Endothelial cell of umbilical vein (primary cell): ENCODE results near the gene CD93. TPM values are rescaled to one million over a fixed set of nuclear protein-coding genes. Genes with fewer than 3 reads are reported as not detected.

ENCODE experiments used
- BruUV-seq: library from RNA; stranded (reverse); fragments of 400-500 nt; replicated peaks from 2 replicates; lab custom pipeline; 2021; lab: Mats Ljungman, UMichigan
- CTCF ChIA-PET: fragments of 300-600, 350-600 bp; sonication (Branson Sonifier 250); formaldehyde crosslinking; loops from one replicate; lab custom pipeline; 2021; ENCODE audit warnings: antibody characterized with exemption, inconsistent platforms; lab: Charles Lee
- POLR2A ChIA-PET: fragments of 300-600, 350-600 bp; sonication (Branson Sonifier 250); formaldehyde crosslinking; loops from one replicate; lab custom pipeline; 2021; ENCODE audit warnings: antibody characterized with exemption, inconsistent platforms; lab: Charles Lee
- DNase-seq: peaks from one replicate; pipeline ENCODE4 v3.0.0-alpha.2; 2011; ENCODE audit warnings: low read depth, low spot score
- FAIRE-seq: peaks from 2 replicates; lab custom pipeline; 2011; peaks lifted over from hg19 to GRCh38; lab: Jason Lieb, UNC
- H2AFZ ChIP-seq: 2 replicates; pipeline ENCODE4 v1.6.0; 2012; ENCODE audit warnings: low read depth, low read length, control low read depth, inconsistent platforms
- H3K27ac ChIP-seq: 2 replicates; pipeline ENCODE4 v1.5.1; 2011; ENCODE audit warnings: low read depth, mild to moderate bottlenecking, control low read depth, low read length, moderate library complexity; ENCODE audit not compliant: insufficient read depth
- H3K27me3 ChIP-seq, 2 experiments: 2 replicates each; pipeline versions ENCODE4 v1.6.0 to v1.6.1; 2011; ENCODE audit warnings: low read length in 2 of 2, mixed read lengths in 1 of 2; ENCODE audit not compliant: control insufficient read depth in 2 of 2, insufficient read depth in 2 of 2
- H3K36me3 ChIP-seq, 2 experiments: 2 replicates in 1 of 2; 3 replicates in 1 of 2; pipeline ENCODE4 v1.5.1; 2011; ENCODE audit warnings: low read length in 2 of 2, mild to moderate bottlenecking in 1 of 2, moderate library complexity in 1 of 2; ENCODE audit not compliant: control insufficient read depth in 2 of 2, insufficient read depth in 2 of 2; ENCODE audit errors: extremely low read depth in 1 of 2
- H3K4me1 ChIP-seq: 3 replicates; pipeline ENCODE4 v1.5.1; 2011; ENCODE audit warnings: mild to moderate bottlenecking, low read length; ENCODE audit not compliant: control insufficient read depth, insufficient read depth; ENCODE audit errors: extremely low read depth
- H3K4me2 ChIP-seq: 2 replicates; pipeline ENCODE4 v1.6.1; 2011; ENCODE audit warnings: low read length, control low read depth, mixed read lengths; ENCODE audit not compliant: insufficient read depth
- H3K4me3 ChIP-seq, 3 experiments: fragments of 200-600 bp in 1 of 3; sonication (generic), shearing (Covaris generic) in 1 of 3; replicated peaks in 1 of 3; 2 replicates each; pipeline ENCODE4 v1.5.1; 2011 to 2016; ENCODE audit warnings: control low read depth in 3 of 3, low read length in 3 of 3, mild to moderate bottlenecking in 2 of 3, inconsistent platforms in 1 of 3, low read depth in 1 of 3, moderate library complexity in 1 of 3; ENCODE audit not compliant: insufficient read depth in 1 of 3
- H3K79me2 ChIP-seq: 2 replicates; pipeline ENCODE4 v1.6.0; 2012; ENCODE audit warnings: low read length, inconsistent platforms; ENCODE audit not compliant: control insufficient read depth, insufficient read depth
- H3K9ac ChIP-seq: replicated peaks from 2 replicates; pipeline ENCODE3; 2011; ENCODE audit warnings: low read length, control low read depth; ENCODE audit not compliant: insufficient read depth; ENCODE audit errors: extremely low read depth
- H3K9me1 ChIP-seq: replicated peaks from 3 replicates; pipeline ENCODE4 v1.6.0; 2011; ENCODE audit warnings: mild to moderate bottlenecking, low read length; ENCODE audit not compliant: control insufficient read depth, insufficient read depth; ENCODE audit errors: extremely low read depth
- H3K9me3 ChIP-seq: replicated peaks from 2 replicates; pipeline ENCODE4 v1.5.1; 2012; ENCODE audit warnings: low read length, inconsistent platforms; ENCODE audit not compliant: control insufficient read depth, insufficient read depth
- H4K20me1 ChIP-seq: replicated peaks from 2 replicates; pipeline ENCODE3; 2011; ENCODE audit warnings: mild to moderate bottlenecking, low read length; ENCODE audit not compliant: control insufficient read depth, insufficient read depth; ENCODE audit errors: extremely low read depth
- EZH2 ChIP-seq: IDR thresholded peaks from 2 replicates; pipeline ENCODE4 v1.6.1; 2012; ENCODE audit warnings: borderline replicate concordance, low read depth, mild to moderate bottlenecking, moderate library complexity, low read length, inconsistent platforms; ENCODE audit not compliant: severe bottlenecking
- FOS ChIP-seq: IDR thresholded peaks from 2 replicates; pipeline ENCODE4 v1.6.1; 2011; ENCODE audit warnings: mild to moderate bottlenecking, low read length, moderate library complexity, borderline replicate concordance; ENCODE audit not compliant: insufficient read depth
- GATA2 ChIP-seq: IDR thresholded peaks from 2 replicates; pipeline ENCODE4 v1.7.0; 2011; ENCODE audit warnings: low read depth, mild to moderate bottlenecking, moderate library complexity, mixed read lengths, low read length; ENCODE audit not compliant: insufficient read length, insufficient read depth
- JUN ChIP-seq: IDR thresholded peaks from 2 replicates; pipeline ENCODE4 v1.6.1; 2011; ENCODE audit warnings: borderline replicate concordance, low read depth; ENCODE audit not compliant: insufficient read length, insufficient read depth
- MYC ChIP-seq: IDR thresholded peaks from one replicate; pipeline ENCODE4 v1.6.1; 2011; ENCODE audit warnings: mild to moderate bottlenecking, low read depth, low read length
- POLR2A ChIP-seq: IDR thresholded peaks from 2 replicates; pipeline ENCODE4 v1.6.1; 2012; ENCODE audit warnings: low read depth, mild to moderate bottlenecking, control low read depth, low read length
- POLR2AphosphoS5 ChIP-seq: IDR thresholded peaks from 2 replicates; pipeline ENCODE4 v1.6.1; 2012; ENCODE audit warnings: low read depth, mild to moderate bottlenecking, control low read depth, low read length, moderate library complexity; ENCODE audit not compliant: insufficient read depth
- dilution Hi-C: fragments of 300-500 bp; cut with MboI; formaldehyde crosslinking; loops from one replicate; pipeline ENCODE4 v1.15.0; 2019; ENCODE audit warnings: low sequenced_read_pairs; ENCODE audit not compliant: extremely low pct_ligation_motif_present
- intact Hi-C: fragments of 100-400 bp; cut with micrococcal nuclease; formaldehyde crosslinking; loops from one replicate; pipeline ENCODE4 v1.10.0; 2022
- polyA plus RNA-seq, 4 experiments: library from polyadenylated mRNA; depleted of rRNA in 3 of 4; stranded (reverse) in 3 of 4; unstranded in 1 of 4; fragments of >200 nt; gene quantifications; 2 replicates each; pipeline versions ENCODE4 v1.2.1 to v1.2.3, GENCODE V29; 2011 to 2012; ENCODE audit warnings: missing spikeins in 1 of 4
- total RNA-seq: library from RNA; stranded (reverse); gene quantifications from 2 replicates; pipeline ENCODE4 v1.2.3, GENCODE V29; 2021
- TF ChIP-seq, protein P1 (sequence below): IDR thresholded peaks from 2 replicates; pipeline ENCODE4 v1.6.1; 2011; ENCODE audit not compliant: insufficient read depth, insufficient read length
- TF ChIP-seq, protein P2 (sequence below), 2 donors: IDR thresholded peaks; 1 replicate in 1 of 2; 2 replicates in 1 of 2; pipeline ENCODE4 v1.5.1; 2011; ENCODE audit warnings: low read length in 2 of 2, mild to moderate bottlenecking in 2 of 2, moderate library complexity in 2 of 2, control low read depth in 1 of 2, inconsistent platforms in 1 of 2, low read depth in 1 of 2; ENCODE audit not compliant: insufficient read depth in 1 of 2; ENCODE audit errors: extremely low read depth in 1 of 2

CD93 gene
- total and polyA plus RNA-seq, 2 donors (not counting 3 experiments of a cell fraction or from before 2014, with no cell fraction given): 180 to 413 TPM

DNA sequence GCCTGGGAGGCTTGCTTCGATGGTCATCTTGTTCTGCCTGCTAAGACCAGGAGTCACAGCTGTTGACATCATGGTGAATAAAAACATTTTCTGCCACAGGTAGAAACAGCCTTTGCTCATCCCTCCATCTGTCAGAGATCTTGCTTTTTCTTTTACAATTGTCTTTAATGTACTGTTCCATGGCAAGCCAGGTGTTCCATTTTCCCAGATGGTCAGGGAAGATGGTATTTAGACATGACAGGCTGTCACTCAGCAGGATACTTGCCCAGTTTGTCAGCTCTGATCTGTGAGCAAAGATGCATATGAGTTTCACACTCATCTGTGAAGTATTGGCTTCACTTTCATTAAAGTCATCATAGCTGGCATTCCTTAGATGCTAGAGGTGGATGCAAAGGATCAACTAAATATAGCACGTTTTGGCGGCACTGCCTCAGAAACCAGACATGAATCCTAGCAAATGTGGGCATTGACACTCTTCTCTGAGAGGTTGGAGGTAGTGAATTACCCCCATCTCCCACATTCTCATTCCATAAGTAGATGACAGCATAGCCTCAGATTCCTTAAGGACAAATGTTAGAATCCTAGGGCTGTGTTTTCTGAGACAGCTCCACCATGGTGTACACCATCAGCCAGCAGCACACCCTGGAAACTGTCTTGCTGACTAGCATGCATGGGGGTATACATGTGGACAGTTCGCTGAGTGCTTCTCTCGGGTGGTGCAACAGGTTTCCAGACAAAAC, 46.8 kb downstream of the CD93 start:
- ChIA-PET CTCF (interaction anchor here (1.7 kb wide), 1 partner anchor 12 kb away, joined by 4 read pairs; no protein-coding TSS in a partner anchor), POLR2A (no interaction called here)
- no peak overlapping the region for H3K27ac ChIP-seq
- DNase-seq: no peak
- FAIRE-seq: no peak
- H3K79me2 ChIP-seq: no peaks in the 10 kb centered on the region
- H3K4me2 ChIP-seq: no peak overlapping the region
- TF ChIP-seq, protein P1, sequence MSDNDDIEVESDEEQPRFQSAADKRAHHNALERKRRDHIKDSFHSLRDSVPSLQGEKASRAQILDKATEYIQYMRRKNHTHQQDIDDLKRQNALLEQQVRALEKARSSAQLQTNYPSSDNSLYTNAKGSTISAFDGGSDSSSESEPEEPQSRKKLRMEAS: no peak
- TF ChIP-seq MYC (no peak), EZH2 (no peak), JUN (no peak), POLR2AphosphoS5 (no peak), POLR2A (no peak), GATA2 (no peak), FOS (no peak)
- TF ChIP-seq, protein P2, sequence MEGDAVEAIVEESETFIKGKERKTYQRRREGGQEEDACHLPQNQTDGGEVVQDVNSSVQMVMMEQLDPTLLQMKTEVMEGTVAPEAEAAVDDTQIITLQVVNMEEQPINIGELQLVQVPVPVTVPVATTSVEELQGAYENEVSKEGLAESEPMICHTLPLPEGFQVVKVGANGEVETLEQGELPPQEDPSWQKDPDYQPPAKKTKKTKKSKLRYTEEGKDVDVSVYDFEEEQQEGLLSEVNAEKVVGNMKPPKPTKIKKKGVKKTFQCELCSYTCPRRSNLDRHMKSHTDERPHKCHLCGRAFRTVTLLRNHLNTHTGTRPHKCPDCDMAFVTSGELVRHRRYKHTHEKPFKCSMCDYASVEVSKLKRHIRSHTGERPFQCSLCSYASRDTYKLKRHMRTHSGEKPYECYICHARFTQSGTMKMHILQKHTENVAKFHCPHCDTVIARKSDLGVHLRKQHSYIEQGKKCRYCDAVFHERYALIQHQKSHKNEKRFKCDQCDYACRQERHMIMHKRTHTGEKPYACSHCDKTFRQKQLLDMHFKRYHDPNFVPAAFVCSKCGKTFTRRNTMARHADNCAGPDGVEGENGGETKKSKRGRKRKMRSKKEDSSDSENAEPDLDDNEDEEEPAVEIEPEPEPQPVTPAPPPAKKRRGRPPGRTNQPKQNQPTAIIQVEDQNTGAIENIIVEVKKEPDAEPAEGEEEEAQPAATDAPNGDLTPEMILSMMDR (IDR thresholded peaks at IDR 0.05; ENCODE audit: extremely low read depth in 1 of 2, insufficient read depth in 1 of 2, low read depth in 1 of 2, low read length in 2 of 2): no peak
- no peaks in the 10 kb centered on the region for H3K4me1 ChIP-seq
- H3K27me3 ChIP-seq: peaks cover 17 to 24% of the 10 kb centered on the region in 2 experiments
- no peaks in the 10 kb centered on the region for H3K9me3 ChIP-seq
- H4K20me1 ChIP-seq: no peaks in the 10 kb centered on the region
- dilution Hi-C loops (no loop called here), intact Hi-C loops (no loop called here)
- no peak overlapping the region for H3K9ac ChIP-seq
- no TSS peak for BruUV-seq
- no peaks in the 10 kb centered on the region for H3K9me1 ChIP-seq
- H3K4me3 ChIP-seq: no peak overlapping the region
- H3K36me3 ChIP-seq: no peaks in the 10 kb centered on the region
- H2AFZ ChIP-seq: no peak overlapping the region
